ENCODE results near the gene COL4A1. TPM values are rescaled to one million over a fixed set of nuclear protein-coding genes. Genes with fewer than 3 reads are reported as not detected.

Gene COL4A1
- total RNA-seq, 2 donors from 2014 or later: 140 to 201 TPM

- Histone ChIP-seq H3K27me3 (no peaks in the 10 kb centered on the region), H3K4me3 (no peak overlapping the region), H3K27ac (peak overlapping the region; percentile 58 to 65), H3K4me1 (peaks cover 0 to 91% of the 10 kb centered on the region in 2 donors), H3K9me3 (no peaks in the 10 kb centered on the region), H3K36me3 (no peaks in the 10 kb centered on the region)
- TF ChIP-seq CTCF (IDR thresholded peaks at IDR 0.05): no peak
- peak; percentile 64 for DNase-seq (ENCODE audit: low spot score)
Measured at GRCh38 chr13:110263888-110264287, 43.1 kb downstream of the COL4A1 start.

GRCh38 chr13:110263404-110263803 lies 43.6 kb downstream of the COL4A1 start:
- DNase-seq (ENCODE audit: low spot score): no peak
- no peak overlapping the region for H3K4me3 ChIP-seq
- H3K27me3 ChIP-seq: no peaks in the 10 kb centered on the region
- H3K4me1 ChIP-seq: peaks cover 0 to 88% of the 10 kb centered on the region in 2 donors
- no peaks in the 10 kb centered on the region for H3K9me3 ChIP-seq
- no peak for TF ChIP-seq CTCF (IDR thresholded peaks at IDR 0.05)
- no peaks in the 10 kb centered on the region for H3K36me3 ChIP-seq
- H3K27ac ChIP-seq: peak overlapping the region; percentile 65 to 66

GRCh38 chr13:110262508-110263291 lies 44.3 kb downstream of the COL4A1 start:
- Histone ChIP-seq H3K4me1 (peaks cover 0 to 81% of the 10 kb centered on the region in 2 donors), H3K9me3 (no peaks in the 10 kb centered on the region), H3K27me3 (no peaks in the 10 kb centered on the region), H3K27ac (peak overlapping the region; percentile 65 to 66), H3K36me3 (no peaks in the 10 kb centered on the region), H3K4me3 (no peak overlapping the region)
- TF ChIP-seq CTCF (IDR thresholded peaks at IDR 0.05): no peak
- DNase-seq (ENCODE audit: low spot score): peak; percentile 60

DNA sequence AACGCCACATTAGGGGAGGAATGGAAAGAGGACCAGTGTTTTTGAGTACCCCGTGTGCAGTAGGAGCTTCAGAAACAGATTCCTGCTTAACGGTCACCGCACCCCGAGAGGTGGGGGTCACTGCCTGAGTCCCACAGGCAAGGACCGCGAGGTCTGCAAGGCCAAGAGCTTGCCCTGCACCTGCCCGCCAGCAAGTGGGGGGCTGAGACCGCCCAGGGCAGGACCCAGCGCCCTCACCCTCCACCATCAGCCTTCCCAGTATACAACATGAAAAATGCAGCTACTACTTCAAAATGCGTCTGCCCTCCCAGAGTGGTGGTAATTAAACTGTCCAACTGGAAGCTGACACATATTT lies 44.9 kb downstream of the COL4A1 start:
- peak; percentile 55 for DNase-seq (ENCODE audit: low spot score)

GRCh38 chr13:110261166-110262081 lies 45.5 kb downstream of the COL4A1 start:
- no peak for TF ChIP-seq CTCF (IDR thresholded peaks at IDR 0.05)
- Histone ChIP-seq H3K36me3 (no peaks in the 10 kb centered on the region), H3K4me3 (no peak overlapping the region), H3K9me3 (no peaks in the 10 kb centered on the region), H3K27ac (peak overlapping the region; percentile 65 to 66), H3K4me1 (peaks cover 0 to 77% of the 10 kb centered on the region in 2 donors), H3K27me3 (no peaks in the 10 kb centered on the region)
- peak; percentile 56 for DNase-seq (ENCODE audit: low spot score)

More for the DNA sequence above, 44.9 kb downstream of the COL4A1 start:
- Histone ChIP-seq H3K27me3 (no peaks in the 10 kb centered on the region), H3K4me3 (no peak overlapping the region), H3K27ac (peak overlapping the region; percentile 65 to 66), H3K4me1 (peaks cover 0 to 80% of the 10 kb centered on the region in 2 donors), H3K9me3 (no peaks in the 10 kb centered on the region), H3K36me3 (no peaks in the 10 kb centered on the region)
- no peak for TF ChIP-seq CTCF (IDR thresholded peaks at IDR 0.05)

Data from right atrium auricular region (tissue), 2 donors.